PC-9 (cell line): Measurements from ENCODE around the gene C10orf67.

Source experiments
- CTCF ChIP-seq: fragments of 200-600 bp; sonication (generic); conservative IDR thresholded peaks from 2 replicates; pipeline ENCODE4 v1.6.1; 2017; ENCODE audit warnings: mixed run types, antibody characterized with exemption, mild to moderate bottlenecking, moderate library complexity
- EZH2 ChIP-seq: fragments of 200-600 bp; sonication (generic); IDR thresholded peaks from 2 replicates; pipeline ENCODE4 v1.8.0; 2017; ENCODE audit warnings: antibody characterized with exemption, low read depth

GRCh38 chr10:23293973-23294590 lies 50.5 kb downstream of the C10orf67 start:
- no peak for TF ChIP-seq CTCF
- TF ChIP-seq EZH2: no peak
